Stimulated activated CD8-positive, alpha-beta memory T cell treated with anti-CD3 and anti-CD28 coated beads, Interleukin-15, amount 100 ng/mL, for 4 hours (primary cell): ENCODE data around the gene CYP26B1.

Experiments used
- DNase-seq, 2 donors: peaks; one replicate each; pipeline ENCODE4 v3.0.0-alpha.2; 2020; ENCODE audit warnings: low read depth in 2 of 2

Gene CYP26B1

DNA sequence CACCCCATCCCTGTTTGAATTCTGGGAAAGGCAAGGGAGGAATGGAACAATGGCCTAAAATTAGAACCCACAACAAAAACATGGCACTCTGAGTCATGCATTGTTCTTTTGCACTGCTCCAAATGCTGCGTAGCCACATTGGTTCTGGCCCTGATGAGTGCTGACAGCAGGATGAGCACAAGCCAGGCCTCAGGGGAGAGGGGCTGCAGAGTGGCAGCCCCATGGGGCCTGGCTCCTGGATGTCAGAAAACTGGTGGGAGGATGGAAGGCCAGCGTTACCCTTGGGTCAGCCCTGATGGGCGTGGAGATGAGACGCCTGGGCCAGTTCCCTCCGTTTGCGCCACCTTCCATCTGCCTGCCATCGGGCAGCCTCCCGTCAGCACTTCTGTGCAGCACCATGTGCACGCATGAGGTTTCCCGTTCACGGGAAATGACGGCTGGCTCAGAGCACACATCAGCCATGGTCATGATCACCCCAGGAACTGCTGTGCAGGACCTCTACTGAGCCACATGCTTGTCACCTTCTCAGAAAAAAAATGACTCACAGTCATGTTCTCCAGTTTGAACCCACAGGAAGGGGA lies 65.6 kb downstream of the CYP26B1 start:
- DNase-seq, result no peak

DNA sequence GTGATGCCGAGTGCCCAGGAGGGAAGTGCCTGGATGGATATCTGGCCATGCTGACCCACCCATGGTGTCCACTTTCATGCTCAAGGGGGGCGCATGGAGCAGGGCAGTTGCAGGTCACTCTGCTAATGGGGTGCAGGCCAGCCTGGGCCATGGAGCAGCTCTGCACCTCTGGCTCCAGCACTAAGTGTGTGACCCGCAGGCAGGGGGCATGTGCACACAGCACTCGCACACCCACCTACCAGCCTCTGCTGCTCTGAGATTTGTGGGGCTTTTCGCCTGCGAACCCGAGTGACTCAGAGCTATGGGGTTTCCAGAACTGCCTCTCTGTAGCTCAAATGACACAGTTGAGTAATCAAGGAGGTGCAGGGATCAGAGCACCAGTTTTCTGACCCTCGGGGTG lies 66.2 kb downstream of the CYP26B1 start:
- no peak for DNase-seq

DNA sequence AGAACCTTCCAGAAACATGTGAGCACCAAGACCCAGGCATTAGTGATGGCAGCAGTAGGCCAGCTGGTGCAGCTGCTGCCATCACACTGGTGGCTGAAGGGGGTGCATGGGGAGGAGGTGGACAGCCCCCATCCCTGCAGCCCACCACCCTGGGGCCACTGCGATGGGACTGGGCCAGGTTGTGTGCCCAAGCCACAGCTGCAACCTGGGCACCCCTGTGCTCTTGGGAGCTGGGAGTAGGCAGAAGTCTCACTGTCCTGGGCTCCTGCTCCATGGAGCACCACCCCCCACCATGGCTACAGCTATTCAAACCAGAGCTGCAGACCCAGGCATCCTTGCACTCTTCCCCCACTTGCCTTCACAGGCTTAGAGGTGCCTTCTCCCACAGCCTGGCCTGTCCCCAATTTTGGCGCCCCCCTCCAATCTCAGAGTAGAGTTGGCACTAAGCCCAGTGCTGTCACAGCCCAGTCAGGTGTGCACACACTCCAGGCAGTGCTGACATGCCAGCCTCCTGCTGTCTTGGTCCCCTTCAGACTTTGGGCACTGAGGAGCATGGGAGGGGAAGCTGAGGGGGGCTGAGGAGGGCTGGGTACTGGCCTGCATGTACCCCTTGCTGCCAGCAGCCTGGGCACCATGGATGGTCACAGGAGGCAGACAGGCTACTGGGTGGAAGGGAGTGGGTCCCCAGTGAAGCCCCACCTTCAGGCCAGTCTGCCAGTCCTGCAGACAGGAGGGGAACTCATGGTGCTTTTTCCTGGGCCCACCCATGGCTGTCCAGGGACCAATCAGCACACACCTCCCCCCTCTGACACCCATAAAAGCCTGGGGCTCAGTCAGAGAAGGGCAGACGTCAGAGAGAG lies 67.1 kb downstream of the CYP26B1 start:
- no peak for DNase-seq
